ENCODE measurements around the gene USP16.
"Not testable (repeated sequence)": the region's sequence is repeated elsewhere in the genome, so short reads cannot be mapped to it uniquely, and the experiment has no call there.

- TF ChIP-seq FOXM1 (IDR thresholded peaks at IDR 0.05; ENCODE audit: borderline replicate concordance); NFRKB (IDR thresholded peaks at IDR 0.05); SUZ12 (IDR thresholded peaks at IDR 0.05): not testable (repeated sequence)
These were observed 13.2 kb upstream of the USP16 start for GRCh38 chr21:29011236-29011635.

Data from HEK293T (cell line).